Measurements from ENCODE around the gene GABRB2. TPM values are rescaled to one million over a fixed set of nuclear protein-coding genes. Genes with fewer than 3 reads are reported as not detected.
"Not testable (repeated sequence)": the region's sequence is repeated elsewhere in the genome, so short reads cannot be mapped to it uniquely, and the experiment has no call there.

Gene GABRB2
- total RNA-seq, 2 donors from 2014 or later, result not detected

- no peak for ATAC-seq (replicated peaks)
- H3K4me1 Mint-ChIP-seq, result no peaks in the 10 kb centered on the region
- H3K27ac Mint-ChIP-seq, result no peak overlapping the region
- no peaks in the 10 kb centered on the region for H3K36me3 Mint-ChIP-seq (ENCODE audit: low read depth)
- H3K4me3 Mint-ChIP-seq, result no peak overlapping the region
- no peaks in the 10 kb centered on the region for H3K27me3 Mint-ChIP-seq
- H3K9me3 Mint-ChIP-seq, result peaks cover 8% of the 10 kb centered on the region
These were observed 10.8 kb downstream of the GABRB2 start for GRCh38 chr5:161535762-161536161.

- ATAC-seq (replicated peaks), result no peak
- Mint-ChIP-seq H3K9me3 (no peaks in the 10 kb centered on the region), H3K36me3 (ENCODE audit: low read depth) (no peaks in the 10 kb centered on the region), H3K4me1 (no peaks in the 10 kb centered on the region), H3K27ac (no peak overlapping the region), H3K27me3 (no peaks in the 10 kb centered on the region), H3K4me3 (no peak overlapping the region)
These were observed 15.8 kb downstream of the GABRB2 start for GRCh38 chr5:161530700-161531099.

- Mint-ChIP-seq H3K9me3 (peaks cover 13% of the 10 kb centered on the region), H3K36me3 (ENCODE audit: low read depth) (no peaks in the 10 kb centered on the region), H3K4me1 (no peaks in the 10 kb centered on the region), H3K27me3 (no peaks in the 10 kb centered on the region), H3K4me3 (no peak overlapping the region), H3K27ac (no peak overlapping the region)
- no peak for ATAC-seq (replicated peaks)
These were observed 32.6 kb downstream of the GABRB2 start for GRCh38 chr5:161513942-161514341.

DNA sequence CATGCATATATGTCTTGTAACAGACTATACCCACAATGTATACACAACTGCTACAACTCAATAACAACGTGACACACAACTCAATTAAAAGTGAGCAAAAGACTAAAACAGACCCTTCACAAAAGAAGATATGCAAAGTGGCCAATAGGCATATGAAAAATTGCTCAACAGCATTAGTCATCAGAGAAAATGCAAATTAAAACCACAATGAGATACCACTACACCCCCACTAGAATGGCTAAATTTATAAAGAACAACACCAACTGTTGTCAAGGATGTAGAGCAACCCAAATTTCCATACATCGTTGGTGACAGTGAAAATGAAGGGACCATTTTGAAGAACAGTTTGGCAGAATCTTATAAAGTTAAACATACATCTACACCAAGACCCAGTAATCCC lies 38.9 kb downstream of the GABRB2 start:
- Mint-ChIP-seq H3K27me3 (no peaks in the 10 kb centered on the region), H3K4me1 (no peaks in the 10 kb centered on the region), H3K27ac (no peak overlapping the region), H3K9me3 (peaks cover 6% of the 10 kb centered on the region), H3K36me3 (ENCODE audit: low read depth) (no peaks in the 10 kb centered on the region), H3K4me3 (no peak overlapping the region)
- ATAC-seq (replicated peaks), result no peak

DNA sequence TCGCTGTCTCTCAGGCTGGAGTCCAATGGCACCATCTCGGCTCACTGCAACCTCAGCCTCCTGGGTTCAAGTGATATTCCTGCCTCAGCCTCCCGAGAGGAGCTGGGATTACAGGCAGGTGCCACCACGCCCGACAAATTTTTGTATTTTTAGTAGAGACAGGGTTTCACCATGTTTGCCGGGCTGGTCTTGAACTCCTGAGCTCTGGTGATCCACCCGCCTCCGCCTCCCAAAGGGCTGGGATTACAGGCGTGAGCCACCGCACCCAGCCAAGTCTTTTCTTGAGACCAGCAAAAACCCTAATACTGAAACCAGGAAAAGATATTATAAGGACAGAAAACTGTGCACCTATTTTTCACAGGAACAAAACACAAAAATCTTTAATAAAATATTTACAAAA lies 41.4 kb downstream of the GABRB2 start:
- not testable (repeated sequence) for H3K4me3 Mint-ChIP-seq; ATAC-seq (replicated peaks); H3K4me1 Mint-ChIP-seq; H3K9me3 Mint-ChIP-seq; H3K36me3 Mint-ChIP-seq (ENCODE audit: low read depth); H3K27ac Mint-ChIP-seq; H3K27me3 Mint-ChIP-seq

DNA sequence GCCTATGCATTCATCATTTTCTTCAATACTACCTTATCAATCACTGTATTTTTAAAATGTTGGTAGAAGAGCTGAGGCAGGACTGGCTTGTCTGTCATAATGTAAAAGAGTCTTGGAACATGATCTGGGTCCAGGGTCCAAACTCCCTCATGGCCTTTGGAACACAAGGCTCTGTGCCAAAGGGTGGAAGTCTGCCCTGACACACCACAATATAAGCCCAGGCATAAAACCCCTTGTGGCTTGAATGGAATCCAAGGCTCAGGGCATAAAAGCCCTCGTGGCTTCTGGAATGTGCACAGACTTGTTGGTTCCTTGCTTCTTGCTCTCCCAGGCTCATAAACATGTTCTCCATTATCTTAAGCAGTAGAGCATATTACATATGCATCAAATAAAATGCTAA lies 48.0 kb downstream of the GABRB2 start:
- Mint-ChIP-seq H3K27me3 (no peaks in the 10 kb centered on the region), H3K4me3 (no peak overlapping the region), H3K27ac (no peak overlapping the region), H3K36me3 (ENCODE audit: low read depth) (no peaks in the 10 kb centered on the region), H3K4me1 (no peaks in the 10 kb centered on the region), H3K9me3 (peaks cover 4% of the 10 kb centered on the region)
- ATAC-seq (replicated peaks), result no peak

GRCh38 chr5:161483721-161484120 lies 62.8 kb downstream of the GABRB2 start:
- no peak overlapping the region for H3K27ac Mint-ChIP-seq
- H3K9me3 Mint-ChIP-seq, result peaks cover 3% of the 10 kb centered on the region
- no peak overlapping the region for H3K4me3 Mint-ChIP-seq
- ATAC-seq (replicated peaks), result no peak
- H3K27me3 Mint-ChIP-seq, result no peaks in the 10 kb centered on the region
- H3K36me3 Mint-ChIP-seq (ENCODE audit: low read depth), result no peaks in the 10 kb centered on the region
- H3K4me1 Mint-ChIP-seq, result no peaks in the 10 kb centered on the region

DNA sequence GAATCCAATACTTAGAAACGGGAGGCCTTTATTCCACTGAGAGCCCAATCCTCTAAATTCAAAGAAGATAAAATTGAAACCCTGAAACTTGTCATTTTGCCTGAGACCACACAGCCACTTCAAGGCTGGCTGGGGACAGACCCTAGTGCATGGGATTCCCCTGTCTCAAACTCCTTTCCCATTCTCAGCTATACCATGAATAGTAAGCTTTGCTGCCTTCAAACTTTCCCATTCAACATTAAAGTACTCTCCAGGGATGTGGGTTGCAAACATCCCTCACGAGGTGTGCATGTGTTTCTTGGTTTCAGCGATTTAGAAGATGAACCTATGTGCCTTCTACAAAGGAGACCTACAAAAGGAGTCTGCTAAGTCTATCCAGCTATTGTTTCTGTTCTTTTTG lies 64.6 kb downstream of the GABRB2 start:
- Mint-ChIP-seq H3K4me1 (no peaks in the 10 kb centered on the region), H3K4me3 (no peak overlapping the region), H3K9me3 (peaks cover 3% of the 10 kb centered on the region), H3K27ac (no peak overlapping the region), H3K27me3 (no peaks in the 10 kb centered on the region), H3K36me3 (ENCODE audit: low read depth) (no peaks in the 10 kb centered on the region)
- no peak for ATAC-seq (replicated peaks)

DNA sequence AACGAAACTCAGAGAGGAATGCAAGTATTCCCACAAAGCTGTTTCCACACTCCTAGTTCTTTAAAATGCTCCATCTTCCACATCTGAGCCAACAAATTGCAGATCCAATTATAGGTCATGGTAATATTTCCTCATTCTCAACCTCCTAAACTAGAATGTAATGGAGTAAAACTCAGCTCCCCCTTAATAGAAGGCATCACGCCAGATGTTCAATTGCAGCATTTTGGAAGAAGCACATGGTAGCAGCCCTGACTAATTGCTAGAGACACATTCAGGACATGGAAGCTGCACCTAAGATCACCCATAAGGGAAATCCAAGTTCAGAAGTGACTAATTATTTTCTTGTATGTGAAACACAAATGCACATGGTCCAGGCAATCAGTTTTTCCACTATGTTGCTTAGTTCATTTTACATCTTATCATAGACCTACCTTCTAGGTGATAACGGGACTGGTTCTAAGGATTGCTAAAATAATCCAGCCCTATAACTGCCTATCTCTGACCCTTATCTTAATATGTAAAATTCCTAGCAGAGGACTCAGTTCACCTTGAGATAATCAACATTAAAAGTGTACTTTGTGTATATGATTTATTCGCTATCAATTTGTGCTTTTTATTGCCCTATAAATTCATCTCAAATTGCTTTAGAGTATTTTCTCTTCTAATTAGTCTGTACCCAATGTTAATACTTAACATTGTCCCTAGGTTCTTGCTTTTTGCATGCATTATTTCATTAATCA lies 75.1 kb downstream of the GABRB2 start:
- Mint-ChIP-seq H3K9me3 (peaks cover 10% of the 10 kb centered on the region), H3K27me3 (no peaks in the 10 kb centered on the region), H3K36me3 (ENCODE audit: low read depth) (no peaks in the 10 kb centered on the region), H3K27ac (no peak overlapping the region), H3K4me3 (no peak overlapping the region), H3K4me1 (no peaks in the 10 kb centered on the region)
- ATAC-seq (replicated peaks), result no peak

DNA sequence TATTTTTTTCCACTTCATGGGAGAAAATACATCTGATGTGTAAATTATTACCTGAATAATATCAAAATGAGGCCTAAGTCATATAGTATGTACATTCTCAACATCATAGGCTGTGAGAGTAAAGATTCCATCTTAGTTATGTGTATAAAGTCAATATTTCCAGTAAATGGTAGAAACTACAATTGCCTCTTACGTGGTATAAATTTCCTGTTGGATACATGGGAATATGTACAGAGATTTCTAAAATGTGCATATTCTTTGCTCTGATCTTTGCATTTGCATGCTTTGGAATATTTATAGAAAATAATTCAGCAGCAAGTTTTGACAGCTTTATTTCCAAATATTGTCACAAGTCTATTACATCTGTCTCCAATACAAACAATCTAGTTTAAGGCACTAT lies 78.8 kb downstream of the GABRB2 start:
- no peaks in the 10 kb centered on the region for H3K27me3 Mint-ChIP-seq

DNA sequence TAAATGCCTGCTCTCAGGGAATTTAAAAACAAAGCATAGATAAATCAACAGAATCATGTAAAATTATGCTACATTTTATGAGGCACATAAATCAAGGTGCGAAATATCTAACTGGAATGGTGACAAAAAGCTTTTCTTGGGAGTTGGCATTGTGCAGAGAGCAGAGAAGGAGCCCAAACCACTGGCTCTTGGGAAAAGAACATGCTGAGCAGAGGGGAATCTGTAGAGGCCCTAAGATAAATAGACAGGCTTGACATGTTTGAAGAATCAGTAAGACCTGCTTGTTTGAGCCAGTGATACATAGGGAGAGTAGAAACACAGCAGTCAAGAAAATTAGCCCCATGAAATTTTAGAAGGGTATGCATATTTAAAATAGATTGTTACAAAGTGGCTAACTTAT lies 85.8 kb downstream of the GABRB2 start:
- no peaks in the 10 kb centered on the region for H3K9me3 Mint-ChIP-seq
- no peaks in the 10 kb centered on the region for H3K36me3 Mint-ChIP-seq (ENCODE audit: low read depth)
- no peak overlapping the region for H3K27ac Mint-ChIP-seq
- no peak overlapping the region for H3K4me3 Mint-ChIP-seq
- no peak for ATAC-seq (replicated peaks)
- H3K4me1 Mint-ChIP-seq, result no peaks in the 10 kb centered on the region
- no peaks in the 10 kb centered on the region for H3K27me3 Mint-ChIP-seq

More for the DNA sequence above, 78.8 kb downstream of the GABRB2 start:
- ATAC-seq (replicated peaks), result no peak
- Mint-ChIP-seq H3K9me3 (peaks cover 10% of the 10 kb centered on the region), H3K4me1 (no peaks in the 10 kb centered on the region), H3K36me3 (ENCODE audit: low read depth) (no peaks in the 10 kb centered on the region), H3K27ac (no peak overlapping the region), H3K4me3 (no peak overlapping the region)

DNA sequence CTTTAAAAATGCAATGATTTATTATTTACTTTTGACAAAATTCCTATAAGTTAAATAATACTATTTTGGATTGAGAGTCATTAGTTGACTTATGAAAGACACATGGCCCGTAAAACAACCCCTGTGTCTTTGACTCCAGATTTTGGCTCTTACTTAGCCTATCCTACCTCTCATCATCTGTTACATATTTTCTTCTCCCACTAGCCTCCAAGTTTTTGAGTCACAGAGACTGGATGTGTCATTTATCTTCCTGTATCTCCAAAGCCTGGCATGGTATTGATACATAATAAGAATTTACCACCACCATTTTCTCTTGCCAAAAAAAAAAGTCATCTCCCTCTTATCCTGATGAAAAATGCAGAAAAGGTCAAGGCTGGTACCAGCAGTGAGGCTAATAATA lies 99.9 kb downstream of the GABRB2 start:
- Mint-ChIP-seq H3K36me3 (ENCODE audit: low read depth) (no peaks in the 10 kb centered on the region), H3K4me3 (no peak overlapping the region), H3K27ac (no peak overlapping the region), H3K27me3 (no peaks in the 10 kb centered on the region), H3K4me1 (no peaks in the 10 kb centered on the region), H3K9me3 (no peaks in the 10 kb centered on the region)
- ATAC-seq (replicated peaks), result no peak

DNA sequence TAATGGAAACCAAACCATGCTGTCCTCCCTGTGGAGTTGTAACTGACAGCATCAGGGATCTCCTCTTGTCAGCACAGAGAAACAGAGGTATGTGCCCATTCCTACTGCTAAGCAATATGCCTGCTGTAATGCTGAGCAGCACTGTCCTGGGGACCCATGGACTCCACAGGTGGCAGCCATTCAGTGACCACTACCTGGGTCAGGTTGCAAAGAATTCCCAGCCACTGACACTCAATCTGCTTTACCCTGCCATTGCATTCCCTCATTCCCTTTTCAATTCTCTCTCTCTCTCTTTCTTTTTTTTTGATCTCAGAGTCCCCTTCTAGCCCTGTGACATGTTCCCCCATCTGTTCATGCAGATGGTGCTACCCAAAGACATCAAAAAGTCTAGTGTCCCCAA lies 104.1 kb downstream of the GABRB2 start:
- no peak overlapping the region for H3K4me3 Mint-ChIP-seq
- H3K9me3 Mint-ChIP-seq, result peaks cover 7% of the 10 kb centered on the region
- H3K27ac Mint-ChIP-seq, result no peak overlapping the region
- no peak for ATAC-seq (replicated peaks)
- no peaks in the 10 kb centered on the region for H3K27me3 Mint-ChIP-seq
- no peaks in the 10 kb centered on the region for H3K36me3 Mint-ChIP-seq (ENCODE audit: low read depth)
- no peaks in the 10 kb centered on the region for H3K4me1 Mint-ChIP-seq

- no peaks in the 10 kb centered on the region for H3K4me1 Mint-ChIP-seq
- no peak for ATAC-seq (replicated peaks)
- H3K9me3 Mint-ChIP-seq, result no peaks in the 10 kb centered on the region
- no peaks in the 10 kb centered on the region for H3K27me3 Mint-ChIP-seq
- H3K36me3 Mint-ChIP-seq (ENCODE audit: low read depth), result no peaks in the 10 kb centered on the region
- H3K4me3 Mint-ChIP-seq, result no peak overlapping the region
- H3K27ac Mint-ChIP-seq, result no peak overlapping the region
These were observed 113.7 kb downstream of the GABRB2 start for GRCh38 chr5:161432798-161433197.

- H3K27me3 Mint-ChIP-seq, result no peaks in the 10 kb centered on the region
- no peak for ATAC-seq (replicated peaks)
- no peaks in the 10 kb centered on the region for H3K9me3 Mint-ChIP-seq
- H3K36me3 Mint-ChIP-seq (ENCODE audit: low read depth), result no peaks in the 10 kb centered on the region
- no peak overlapping the region for H3K27ac Mint-ChIP-seq
- H3K4me3 Mint-ChIP-seq, result no peak overlapping the region
- no peaks in the 10 kb centered on the region for H3K4me1 Mint-ChIP-seq
These were observed 114.6 kb downstream of the GABRB2 start for GRCh38 chr5:161431963-161432362.

GRCh38 chr5:161421067-161421466 lies 125.5 kb downstream of the GABRB2 start:
- no peak overlapping the region for H3K4me3 Mint-ChIP-seq

More at GRCh38 chr5:161421067-161421466, 125.5 kb downstream of the GABRB2 start:
- no peaks in the 10 kb centered on the region for H3K27me3 Mint-ChIP-seq
- peaks cover 3% of the 10 kb centered on the region for H3K9me3 Mint-ChIP-seq
- no peak for ATAC-seq (replicated peaks)
- H3K4me1 Mint-ChIP-seq, result no peaks in the 10 kb centered on the region
- no peaks in the 10 kb centered on the region for H3K36me3 Mint-ChIP-seq (ENCODE audit: low read depth)
- H3K27ac Mint-ChIP-seq, result no peak overlapping the region

Measured in activated T-helper 17 cell treated with anti-CD3 and anti-CD28 coated beads, Interleukin-2, amount 50 U/mL, for 72 hours (primary cell).